Fibroblast of upper back skin (primary cell): ENCODE results near the gene GALNT13.
A peak's percentile ranks its signal among the peaks of the same experiment; 100 is the strongest.

Source experiments
- DNase-seq: peaks from one replicate; pipeline ENCODE4 v3.0.0-alpha.2; 2013

GALNT13 gene

GRCh38 chr2:154324601-154325000, 452.9 kb downstream of the GALNT13 start:
- DNase-seq = no peak

- DNase-seq = no peak
These were observed 457.8 kb downstream of the GALNT13 start for GRCh38 chr2:154329510-154329909.

- no peak for DNase-seq
These were observed 460.1 kb downstream of the GALNT13 start for GRCh38 chr2:154331784-154332183.

- no peak for DNase-seq
These were observed 464.5 kb downstream of the GALNT13 start for GRCh38 chr2:154336201-154336600.

GRCh38 chr2:154338352-154338967, 466.7 kb downstream of the GALNT13 start:
- no peak for DNase-seq

- no peak for DNase-seq
These were observed 471.6 kb downstream of the GALNT13 start for GRCh38 chr2:154343282-154343681.

- DNase-seq = no peak
These were observed 479.2 kb downstream of the GALNT13 start for GRCh38 chr2:154350911-154351310.

- no peak for DNase-seq
These were observed 489.6 kb downstream of the GALNT13 start for GRCh38 chr2:154361276-154361675.

- no peak for DNase-seq
These were observed 496.4 kb downstream of the GALNT13 start for GRCh38 chr2:154368153-154368552.

GRCh38 chr2:154370873-154371272, 499.2 kb downstream of the GALNT13 start:
- no peak for DNase-seq

- no peak for DNase-seq
These were observed 502.7 kb downstream of the GALNT13 start for GRCh38 chr2:154374416-154374815.

- DNase-seq = peak; percentile 56
These were observed 503.8 kb downstream of the GALNT13 start for GRCh38 chr2:154375579-154375931.

- DNase-seq = no peak
These were observed 510.4 kb downstream of the GALNT13 start for GRCh38 chr2:154381931-154382794.

- no peak for DNase-seq
These were observed 514.5 kb downstream of the GALNT13 start for GRCh38 chr2:154386186-154386585.

- DNase-seq = no peak
These were observed 519.3 kb downstream of the GALNT13 start for GRCh38 chr2:154391051-154391450.

- DNase-seq = no peak
These were observed 520.5 kb downstream of the GALNT13 start for GRCh38 chr2:154392256-154392655.

GRCh38 chr2:154394600-154394999, 522.9 kb downstream of the GALNT13 start:
- no peak for DNase-seq

- DNase-seq = no peak
These were observed 529.0 kb downstream of the GALNT13 start for GRCh38 chr2:154400563-154401290.

- DNase-seq = peak; percentile 53
These were observed 530.5 kb downstream of the GALNT13 start for GRCh38 chr2:154402213-154402612.

- DNase-seq = no peak
These were observed 531.6 kb downstream of the GALNT13 start for GRCh38 chr2:154403242-154403790.

- DNase-seq = no peak
These were observed 537.1 kb downstream of the GALNT13 start for GRCh38 chr2:154408786-154409185.

GRCh38 chr2:154422251-154422650, 550.5 kb downstream of the GALNT13 start:
- no peak for DNase-seq

GRCh38 chr2:154425994-154426393, 554.3 kb downstream of the GALNT13 start:
- no peak for DNase-seq
